Endothelial cell (in vitro differentiated cells): ENCODE data around the gene SLC8A1. TPM values are rescaled to one million over a fixed set of nuclear protein-coding genes. Genes with fewer than 3 reads are reported as not detected.

ENCODE experiments used
- DNase-seq: peaks from one replicate; pipeline ENCODE4 v3.0.0; 2021; ENCODE audit warnings: low spot score
- H3K27ac Mint-ChIP-seq: one replicate; pipeline ENCODE4 v1.8.0; 2021; ENCODE audit warnings: mixed read lengths, inconsistent platforms; ENCODE audit not compliant: unreplicated experiment
- H3K27me3 Mint-ChIP-seq: one replicate; pipeline ENCODE4 v1.8.0; 2021; ENCODE audit warnings: mild to moderate bottlenecking, moderate library complexity, mixed read lengths, inconsistent platforms; ENCODE audit not compliant: unreplicated experiment
- H3K36me3 Mint-ChIP-seq: one replicate; pipeline ENCODE4 v1.8.0; 2021; ENCODE audit warnings: mild to moderate bottlenecking, low read depth, mixed read lengths, inconsistent platforms; ENCODE audit not compliant: unreplicated experiment
- H3K4me1 Mint-ChIP-seq: one replicate; pipeline ENCODE4 v1.8.0; 2021; ENCODE audit warnings: mild to moderate bottlenecking, mixed read lengths, inconsistent platforms; ENCODE audit not compliant: unreplicated experiment
- H3K4me3 Mint-ChIP-seq: one replicate; pipeline ENCODE4 v1.8.0; 2021; ENCODE audit warnings: mild to moderate bottlenecking, mixed read lengths, inconsistent platforms; ENCODE audit not compliant: unreplicated experiment
- H3K9me3 Mint-ChIP-seq: one replicate; pipeline ENCODE4 v1.8.0; 2021; ENCODE audit warnings: mixed read lengths, inconsistent platforms; ENCODE audit not compliant: unreplicated experiment
- CTCF ChIP-seq: fragments of 200-600 bp; sonication (generic); IDR thresholded peaks from one replicate; pipeline ENCODE4 v1.5.0; 2021; ENCODE audit warnings: antibody characterized with exemption; ENCODE audit not compliant: unreplicated experiment
- total RNA-seq: library from RNA; stranded (reverse); fragmentation: NEBNext Ultra II Directional; extraction: Animal tissue kit (Norgen Biotek cat#: 25700); gene quantifications from one replicate; pipeline ENCODE4 v1.2.1, GENCODE V29; 2021; ENCODE audit not compliant: unreplicated experiment

SLC8A1 gene
- total RNA-seq, 1 donor from 2014 or later, result 0.80 TPM

GRCh38 chr2:40155728-40156127, 296.2 kb downstream of the SLC8A1 start:
- Mint-ChIP-seq H3K36me3 (no peaks in the 10 kb centered on the region), H3K27me3 (no peaks in the 10 kb centered on the region), H3K4me3 (no peak overlapping the region), H3K9me3 (no peaks in the 10 kb centered on the region), H3K27ac (no peak overlapping the region), H3K4me1 (peaks cover 4% of the 10 kb centered on the region)
- DNase-seq, result no peak
- TF ChIP-seq CTCF, result no peak

- H3K4me3 Mint-ChIP-seq, result no peak overlapping the region
- H3K4me1 Mint-ChIP-seq, result no peaks in the 10 kb centered on the region
- H3K27ac Mint-ChIP-seq, result no peak overlapping the region
- no peak for TF ChIP-seq CTCF
- H3K36me3 Mint-ChIP-seq, result no peaks in the 10 kb centered on the region
- no peak for DNase-seq
- H3K9me3 Mint-ChIP-seq, result no peaks in the 10 kb centered on the region
- no peaks in the 10 kb centered on the region for H3K27me3 Mint-ChIP-seq
Observed at GRCh38 chr2:40150266-40150665, 301.6 kb downstream of the SLC8A1 start.

- no peaks in the 10 kb centered on the region for H3K36me3 Mint-ChIP-seq
- H3K9me3 Mint-ChIP-seq, result no peaks in the 10 kb centered on the region
- H3K4me3 Mint-ChIP-seq, result no peak overlapping the region
- no peak overlapping the region for H3K27ac Mint-ChIP-seq
- no peaks in the 10 kb centered on the region for H3K27me3 Mint-ChIP-seq
- no peak for DNase-seq
- TF ChIP-seq CTCF, result no peak
- H3K4me1 Mint-ChIP-seq, result no peaks in the 10 kb centered on the region
Observed at GRCh38 chr2:40148334-40148733, 303.6 kb downstream of the SLC8A1 start.

GRCh38 chr2:40147360-40147759, 304.5 kb downstream of the SLC8A1 start:
- Mint-ChIP-seq H3K27ac (no peak overlapping the region), H3K4me3 (no peak overlapping the region), H3K9me3 (no peaks in the 10 kb centered on the region), H3K27me3 (no peaks in the 10 kb centered on the region), H3K4me1 (no peaks in the 10 kb centered on the region), H3K36me3 (no peaks in the 10 kb centered on the region)
- no peak for TF ChIP-seq CTCF
- no peak for DNase-seq

GRCh38 chr2:40144022-40144421, 307.9 kb downstream of the SLC8A1 start:
- Mint-ChIP-seq H3K4me3 (no peak overlapping the region), H3K27ac (no peak overlapping the region), H3K9me3 (no peaks in the 10 kb centered on the region), H3K4me1 (no peaks in the 10 kb centered on the region), H3K27me3 (no peaks in the 10 kb centered on the region), H3K36me3 (no peaks in the 10 kb centered on the region)
- TF ChIP-seq CTCF, result no peak
- no peak for DNase-seq
